ENCODE results near the gene EML5. TPM values are rescaled to one million over a fixed set of nuclear protein-coding genes. Genes with fewer than 3 reads are reported as not detected.

Gene EML5
- total and polyA plus RNA-seq, 2 donors (not counting 3 experiments of a cell fraction or from before 2014, with no cell fraction given): not detected

GRCh38 chr14:88698651-88699050, 94.1 kb downstream of the EML5 start:
- FAIRE-seq: no peak
- ChIA-PET CTCF (no interaction called here), POLR2A (no interaction called here)
- Histone ChIP-seq H3K4me3 (replicated peaks in 1 of 3; ENCODE audit: insufficient read depth in 1 of 3, low read depth in 1 of 3, low read length in 3 of 3) (no peak overlapping the region), H3K36me3 (ENCODE audit: control insufficient read depth in 2 of 2, extremely low read depth in 1 of 2, insufficient read depth in 2 of 2, low read length in 2 of 2) (no peaks in the 10 kb centered on the region), H3K4me2 (ENCODE audit: insufficient read depth, low read length) (no peak overlapping the region), H2AFZ (ENCODE audit: low read depth, low read length) (no peak overlapping the region), H3K9me1 (replicated peaks; ENCODE audit: control insufficient read depth, extremely low read depth, insufficient read depth, low read length) (no peaks in the 10 kb centered on the region), H3K79me2 (ENCODE audit: control insufficient read depth, insufficient read depth, low read length) (no peaks in the 10 kb centered on the region), H3K9ac (replicated peaks; ENCODE audit: extremely low read depth, insufficient read depth, low read length) (no peak overlapping the region), H3K27ac (ENCODE audit: insufficient read depth, low read depth, low read length) (no peak overlapping the region), H4K20me1 (replicated peaks; ENCODE audit: control insufficient read depth, extremely low read depth, insufficient read depth, low read length) (no peaks in the 10 kb centered on the region), H3K4me1 (ENCODE audit: control insufficient read depth, extremely low read depth, insufficient read depth, low read length) (no peaks in the 10 kb centered on the region), H3K27me3 (ENCODE audit: control insufficient read depth in 2 of 2, insufficient read depth in 2 of 2, low read length in 2 of 2) (peaks cover 0 to 3% of the 10 kb centered on the region in 2 experiments), H3K9me3 (replicated peaks; ENCODE audit: control insufficient read depth, insufficient read depth, low read length) (no peaks in the 10 kb centered on the region)
- intact Hi-C loops (cut with micrococcal nuclease): no loop called here
- TF ChIP-seq EZH2 (IDR thresholded peaks at IDR 0.05; ENCODE audit: borderline replicate concordance, low read depth, low read length, severe bottlenecking) (no peak), MYC (IDR thresholded peaks at IDR 0.05; ENCODE audit: low read depth, low read length) (no peak), CTCF (IDR thresholded peaks at IDR 0.05; ENCODE audit: extremely low read depth in 1 of 2, insufficient read depth in 1 of 2, low read depth in 1 of 2, low read length in 2 of 2) (no peak)
- BruUV-seq (replicated peaks): no TSS peak
- dilution Hi-C loops (cut with MboI; ENCODE audit: extremely low pct_ligation_motif_present, low sequenced_read_pairs): no loop called here
- DNase-seq (ENCODE audit: low read depth, low spot score): no peak

- H3K27ac ChIP-seq (ENCODE audit: insufficient read depth, low read depth, low read length): no peak overlapping the region
- H3K27me3 ChIP-seq (ENCODE audit: control insufficient read depth in 2 of 2, insufficient read depth in 2 of 2, low read length in 2 of 2): peaks cover 0 to 3% of the 10 kb centered on the region in 2 experiments
- no peaks in the 10 kb centered on the region for H4K20me1 ChIP-seq (replicated peaks; ENCODE audit: control insufficient read depth, extremely low read depth, insufficient read depth, low read length)
- no peak for TF ChIP-seq MYC (IDR thresholded peaks at IDR 0.05; ENCODE audit: low read depth, low read length)
- TF ChIP-seq JUN (IDR thresholded peaks at IDR 0.05; ENCODE audit: borderline replicate concordance, insufficient read depth, insufficient read length, low read depth): no peak
- TF ChIP-seq FOS (IDR thresholded peaks at IDR 0.05; ENCODE audit: borderline replicate concordance, insufficient read depth, low read length): no peak
- TF ChIP-seq CTCF (IDR thresholded peaks at IDR 0.05; ENCODE audit: extremely low read depth in 1 of 2, insufficient read depth in 1 of 2, low read depth in 1 of 2, low read length in 2 of 2): no peak
- TF ChIP-seq EZH2 (IDR thresholded peaks at IDR 0.05; ENCODE audit: borderline replicate concordance, low read depth, low read length, severe bottlenecking): no peak
- no peak for TF ChIP-seq MAX (IDR thresholded peaks at IDR 0.05; ENCODE audit: insufficient read depth, insufficient read length)
- no peak for TF ChIP-seq GATA2 (IDR thresholded peaks at IDR 0.05; ENCODE audit: insufficient read depth, insufficient read length, low read depth, low read length)
- no peak for TF ChIP-seq POLR2AphosphoS5 (IDR thresholded peaks at IDR 0.05; ENCODE audit: insufficient read depth, low read depth, low read length)
- TF ChIP-seq POLR2A (IDR thresholded peaks at IDR 0.05; ENCODE audit: low read depth, low read length): no peak
- ChIA-PET CTCF (interaction anchor here (1.4 kb wide), 1 partner anchor 11 kb away, joined by 3 read pairs; no protein-coding TSS in a partner anchor), POLR2A (no interaction called here)
- H2AFZ ChIP-seq (ENCODE audit: low read depth, low read length): no peak overlapping the region
- no peaks in the 10 kb centered on the region for H3K4me1 ChIP-seq (ENCODE audit: control insufficient read depth, extremely low read depth, insufficient read depth, low read length)
- H3K9ac ChIP-seq (replicated peaks; ENCODE audit: extremely low read depth, insufficient read depth, low read length): no peak overlapping the region
- no peak overlapping the region for H3K4me2 ChIP-seq (ENCODE audit: insufficient read depth, low read length)
- H3K4me3 ChIP-seq (replicated peaks in 1 of 3; ENCODE audit: insufficient read depth in 1 of 3, low read depth in 1 of 3, low read length in 3 of 3): no peak overlapping the region
- no TSS peak for BruUV-seq (replicated peaks)
- dilution Hi-C loops (cut with MboI; ENCODE audit: extremely low pct_ligation_motif_present, low sequenced_read_pairs) (no loop called here), intact Hi-C loops (cut with micrococcal nuclease) (no loop called here)
- no peak for DNase-seq (ENCODE audit: low read depth, low spot score)
- no peaks in the 10 kb centered on the region for H3K9me1 ChIP-seq (replicated peaks; ENCODE audit: control insufficient read depth, extremely low read depth, insufficient read depth, low read length)
- no peaks in the 10 kb centered on the region for H3K79me2 ChIP-seq (ENCODE audit: control insufficient read depth, insufficient read depth, low read length)
- no peaks in the 10 kb centered on the region for H3K36me3 ChIP-seq (ENCODE audit: control insufficient read depth in 2 of 2, extremely low read depth in 1 of 2, insufficient read depth in 2 of 2, low read length in 2 of 2)
- FAIRE-seq: no peak
- H3K9me3 ChIP-seq (replicated peaks; ENCODE audit: control insufficient read depth, insufficient read depth, low read length): no peaks in the 10 kb centered on the region
These were observed 96.9 kb downstream of the EML5 start for GRCh38 chr14:88695870-88696269.

Measured in endothelial cell of umbilical vein (primary cell).